Right lobe of liver (tissue), 4 donors: ENCODE results near the gene R3HDM2.

Experiments
- POLR2A ChIP-seq: fragments of 450-650 bp; IDR thresholded peaks from one replicate; pipeline ENCODE4 v1.6.1; 2017; ENCODE audit warnings: antibody characterized with exemption, mild to moderate bottlenecking
- TF ChIP-seq, protein P1 (sequence below), 4 donors: fragments of 200-600 bp in 3 of 4; fragments of 450-650 bp in 1 of 4; IDR thresholded peaks; one replicate each; pipeline versions ENCODE4 v1.5.1 to v1.8.0; 2016 to 2022; ENCODE audit warnings: antibody characterized with exemption in 4 of 4, mild to moderate bottlenecking in 2 of 4
- donor health status: DM: no; HTN: no; CAD: no.
- donor health status: DM: no; HTN: no; CAD: no.
- donor health status: DM: no; HTN: yes; CAD: no.

DNA sequence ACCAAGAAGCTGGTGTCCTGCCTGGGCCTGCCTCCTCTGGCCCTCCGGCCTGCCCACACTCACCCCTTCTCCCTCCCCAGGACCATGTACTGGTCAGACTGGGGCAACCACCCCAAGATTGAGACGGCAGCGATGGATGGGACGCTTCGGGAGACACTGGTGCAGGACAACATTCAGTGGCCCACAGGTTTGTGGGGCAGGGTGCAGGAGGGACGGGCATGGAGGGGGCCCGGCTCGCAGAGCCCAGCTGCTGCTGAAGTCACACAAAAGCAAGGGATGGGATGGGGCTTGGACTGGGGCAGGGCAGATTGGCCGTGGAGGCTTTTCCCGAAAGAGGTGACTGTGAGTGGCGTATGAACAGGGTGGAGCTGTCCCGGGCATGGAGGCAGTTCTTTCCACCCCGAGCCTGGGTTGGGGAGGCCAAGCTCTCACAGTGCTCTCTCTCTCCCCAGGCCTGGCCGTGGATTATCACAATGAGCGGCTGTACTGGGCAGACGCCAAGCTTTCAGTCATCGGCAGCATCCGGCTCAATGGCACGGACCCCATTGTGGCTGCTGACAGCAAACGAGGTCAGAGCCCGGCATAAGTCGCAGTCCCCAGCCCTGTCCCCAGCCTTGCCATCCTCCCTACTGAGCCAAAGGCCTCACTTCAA is 222.1 kb downstream of the R3HDM2 start:
- TF ChIP-seq, protein P1, sequence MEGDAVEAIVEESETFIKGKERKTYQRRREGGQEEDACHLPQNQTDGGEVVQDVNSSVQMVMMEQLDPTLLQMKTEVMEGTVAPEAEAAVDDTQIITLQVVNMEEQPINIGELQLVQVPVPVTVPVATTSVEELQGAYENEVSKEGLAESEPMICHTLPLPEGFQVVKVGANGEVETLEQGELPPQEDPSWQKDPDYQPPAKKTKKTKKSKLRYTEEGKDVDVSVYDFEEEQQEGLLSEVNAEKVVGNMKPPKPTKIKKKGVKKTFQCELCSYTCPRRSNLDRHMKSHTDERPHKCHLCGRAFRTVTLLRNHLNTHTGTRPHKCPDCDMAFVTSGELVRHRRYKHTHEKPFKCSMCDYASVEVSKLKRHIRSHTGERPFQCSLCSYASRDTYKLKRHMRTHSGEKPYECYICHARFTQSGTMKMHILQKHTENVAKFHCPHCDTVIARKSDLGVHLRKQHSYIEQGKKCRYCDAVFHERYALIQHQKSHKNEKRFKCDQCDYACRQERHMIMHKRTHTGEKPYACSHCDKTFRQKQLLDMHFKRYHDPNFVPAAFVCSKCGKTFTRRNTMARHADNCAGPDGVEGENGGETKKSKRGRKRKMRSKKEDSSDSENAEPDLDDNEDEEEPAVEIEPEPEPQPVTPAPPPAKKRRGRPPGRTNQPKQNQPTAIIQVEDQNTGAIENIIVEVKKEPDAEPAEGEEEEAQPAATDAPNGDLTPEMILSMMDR (IDR thresholded peaks at IDR 0.05): no peak
- no peak for TF ChIP-seq POLR2A
